Measurements from ENCODE around the gene CHCHD3.

Gene CHCHD3

GRCh38 chr7:132804849-132805485 is 276.9 kb downstream of the CHCHD3 start:
- H3K9me2 ChIP-seq (replicated peaks; ENCODE audit: low read depth, low read length) = no peaks in the 10 kb centered on the region
- H3K27me3 ChIP-seq (ENCODE audit: insufficient read depth, low read length, poor library complexity, severe bottlenecking) = no peaks in the 10 kb centered on the region
- H2AFZ ChIP-seq (ENCODE audit: low read length) = no peak overlapping the region
- H3K4me1 ChIP-seq (ENCODE audit: insufficient read depth, low read length, poor library complexity, severe bottlenecking) = peaks cover 18% of the 10 kb centered on the region
- TF ChIP-seq, protein P1, sequence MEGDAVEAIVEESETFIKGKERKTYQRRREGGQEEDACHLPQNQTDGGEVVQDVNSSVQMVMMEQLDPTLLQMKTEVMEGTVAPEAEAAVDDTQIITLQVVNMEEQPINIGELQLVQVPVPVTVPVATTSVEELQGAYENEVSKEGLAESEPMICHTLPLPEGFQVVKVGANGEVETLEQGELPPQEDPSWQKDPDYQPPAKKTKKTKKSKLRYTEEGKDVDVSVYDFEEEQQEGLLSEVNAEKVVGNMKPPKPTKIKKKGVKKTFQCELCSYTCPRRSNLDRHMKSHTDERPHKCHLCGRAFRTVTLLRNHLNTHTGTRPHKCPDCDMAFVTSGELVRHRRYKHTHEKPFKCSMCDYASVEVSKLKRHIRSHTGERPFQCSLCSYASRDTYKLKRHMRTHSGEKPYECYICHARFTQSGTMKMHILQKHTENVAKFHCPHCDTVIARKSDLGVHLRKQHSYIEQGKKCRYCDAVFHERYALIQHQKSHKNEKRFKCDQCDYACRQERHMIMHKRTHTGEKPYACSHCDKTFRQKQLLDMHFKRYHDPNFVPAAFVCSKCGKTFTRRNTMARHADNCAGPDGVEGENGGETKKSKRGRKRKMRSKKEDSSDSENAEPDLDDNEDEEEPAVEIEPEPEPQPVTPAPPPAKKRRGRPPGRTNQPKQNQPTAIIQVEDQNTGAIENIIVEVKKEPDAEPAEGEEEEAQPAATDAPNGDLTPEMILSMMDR (conservative IDR thresholded peaks at IDR 0.05; ENCODE audit: low read length) = no peak
- no peak for TF ChIP-seq EZH2phosphoT487 (IDR thresholded peaks at IDR 0.05; ENCODE audit: borderline replicate concordance)
- no peak overlapping the region for H3K4me2 ChIP-seq (ENCODE audit: low read depth, low read length, poor library complexity, severe bottlenecking)
- H3K9ac ChIP-seq (ENCODE audit: low read depth, low read length, poor library complexity, severe bottlenecking) = no peak overlapping the region
- H3F3A ChIP-seq (ENCODE audit: low read depth) = no peaks in the 10 kb centered on the region
- no peak overlapping the region for H3K4me3 ChIP-seq (ENCODE audit: low read length, poor library complexity, severe bottlenecking)
- H3K9me3 ChIP-seq (ENCODE audit: insufficient read depth, low read depth, low read length) = no peaks in the 10 kb centered on the region
- H4K20me1 ChIP-seq (ENCODE audit: insufficient read depth, low read length, poor library complexity, severe bottlenecking) = no peaks in the 10 kb centered on the region
- H3K79me2 ChIP-seq (ENCODE audit: insufficient read depth, low read length) = no peaks in the 10 kb centered on the region
- no peaks in the 10 kb centered on the region for H3K36me3 ChIP-seq (ENCODE audit: insufficient read depth, low read length)

DNA sequence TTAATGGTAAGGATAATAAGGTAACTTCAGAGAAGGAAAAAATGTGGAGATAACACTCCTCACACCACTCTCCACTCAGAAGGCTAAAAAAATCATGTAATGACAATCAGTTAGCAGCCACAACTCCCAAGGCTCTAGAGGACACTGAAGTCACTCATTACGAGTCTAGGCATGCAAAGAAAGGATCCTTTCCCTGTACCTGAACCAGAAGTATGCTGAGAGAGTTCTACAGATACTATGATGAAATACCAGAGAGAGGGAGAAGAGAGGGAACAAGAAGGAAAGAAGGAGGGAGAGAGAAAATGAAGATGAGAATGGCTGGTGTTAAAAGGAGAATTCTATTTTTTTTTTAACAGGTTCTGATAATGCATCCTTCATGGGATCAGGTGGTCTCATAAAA is 281.4 kb downstream of the CHCHD3 start:
- Histone ChIP-seq H2AFZ (ENCODE audit: low read length) (no peak overlapping the region), H3K4me3 (ENCODE audit: low read length, poor library complexity, severe bottlenecking) (no peak overlapping the region), H3K4me2 (ENCODE audit: low read depth, low read length, poor library complexity, severe bottlenecking) (no peak overlapping the region), H4K20me1 (ENCODE audit: insufficient read depth, low read length, poor library complexity, severe bottlenecking) (no peaks in the 10 kb centered on the region), H3K36me3 (ENCODE audit: insufficient read depth, low read length) (peaks cover 7% of the 10 kb centered on the region; the same call in 1 of the 2 replicates), H3K4me1 (ENCODE audit: insufficient read depth, low read length, poor library complexity, severe bottlenecking) (peaks cover under 1% of the 10 kb centered on the region), H3K9me3 (ENCODE audit: insufficient read depth, low read depth, low read length) (no peaks in the 10 kb centered on the region), H3K79me2 (ENCODE audit: insufficient read depth, low read length) (no peaks in the 10 kb centered on the region), H3K27me3 (ENCODE audit: insufficient read depth, low read length, poor library complexity, severe bottlenecking) (no peaks in the 10 kb centered on the region), H3K9ac (ENCODE audit: low read depth, low read length, poor library complexity, severe bottlenecking) (no peak overlapping the region), H3F3A (ENCODE audit: low read depth) (no peaks in the 10 kb centered on the region), H3K9me2 (replicated peaks; ENCODE audit: low read depth, low read length) (no peaks in the 10 kb centered on the region)
- no peak for TF ChIP-seq EZH2phosphoT487 (IDR thresholded peaks at IDR 0.05; ENCODE audit: borderline replicate concordance)
- TF ChIP-seq, protein P1 (conservative IDR thresholded peaks at IDR 0.05; ENCODE audit: low read length) = no peak

DNA sequence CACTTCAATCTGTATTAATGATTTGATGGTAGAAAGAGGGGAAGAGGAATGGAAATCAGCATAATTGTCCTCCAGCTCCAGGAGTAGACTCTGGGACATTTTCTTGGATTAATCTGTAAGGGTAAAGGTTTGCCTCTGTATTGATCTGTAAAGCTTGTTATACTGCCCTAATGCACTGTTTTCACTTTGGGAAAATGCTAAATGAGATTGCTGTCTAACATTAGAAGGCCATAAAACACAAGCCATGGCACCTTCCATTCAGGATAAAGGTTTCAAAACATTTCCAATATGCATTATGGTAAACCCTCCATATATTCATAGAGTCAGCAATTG is 282.8 kb downstream of the CHCHD3 start:
- no peak overlapping the region for H3K9ac ChIP-seq (ENCODE audit: low read depth, low read length, poor library complexity, severe bottlenecking)
- H3K36me3 ChIP-seq (ENCODE audit: insufficient read depth, low read length) = peaks cover 18% of the 10 kb centered on the region; the same call in 1 of the 2 replicates
- H3K9me2 ChIP-seq (replicated peaks; ENCODE audit: low read depth, low read length) = no peaks in the 10 kb centered on the region
- H3K27me3 ChIP-seq (ENCODE audit: insufficient read depth, low read length, poor library complexity, severe bottlenecking) = no peaks in the 10 kb centered on the region
- no peaks in the 10 kb centered on the region for H3K79me2 ChIP-seq (ENCODE audit: insufficient read depth, low read length)
- TF ChIP-seq, protein P1 (conservative IDR thresholded peaks at IDR 0.05; ENCODE audit: low read length) = no peak
- TF ChIP-seq EZH2phosphoT487 (IDR thresholded peaks at IDR 0.05; ENCODE audit: borderline replicate concordance) = no peak
- no peak overlapping the region for H3K4me3 ChIP-seq (ENCODE audit: low read length, poor library complexity, severe bottlenecking)
- H3K4me2 ChIP-seq (ENCODE audit: low read depth, low read length, poor library complexity, severe bottlenecking) = no peak overlapping the region
- H3K4me1 ChIP-seq (ENCODE audit: insufficient read depth, low read length, poor library complexity, severe bottlenecking) = no peaks in the 10 kb centered on the region
- H3K9me3 ChIP-seq (ENCODE audit: insufficient read depth, low read depth, low read length) = no peaks in the 10 kb centered on the region
- no peaks in the 10 kb centered on the region for H4K20me1 ChIP-seq (ENCODE audit: insufficient read depth, low read length, poor library complexity, severe bottlenecking)
- no peak overlapping the region for H2AFZ ChIP-seq (ENCODE audit: low read length)
- H3F3A ChIP-seq (ENCODE audit: low read depth) = no peaks in the 10 kb centered on the region
